H1 (cell line): Measurements from ENCODE around the gene TBX6. TPM values are rescaled to one million over a fixed set of nuclear protein-coding genes. Genes with fewer than 3 reads are reported as not detected.

Source experiments
- CTCF ChIA-PET: fragments of 300-600 bp; sonication (Branson Sonifier 250); formaldehyde crosslinking; loops from one replicate; lab custom pipeline; 2021; ENCODE audit not compliant: partially characterized antibody; lab: Charles Lee
- POLR2A ChIA-PET: fragments of 300-600 bp; sonication (Branson Sonifier 250); formaldehyde crosslinking; loops from one replicate; lab custom pipeline; 2021; ENCODE audit warnings: inconsistent platforms; ENCODE audit not compliant: partially characterized antibody; lab: Charles Lee
- DNase-seq, 2 experiments: peaks; one replicate each; pipeline versions ENCODE4 v3.0.0 to v3.0.0-alpha.2; 2010 to 2022; ENCODE audit warnings: low spot score in 2 of 2, low read depth in 1 of 2, mixed read lengths in 1 of 2
- FAIRE-seq: peaks from 2 replicates; lab custom pipeline; 2011; peaks lifted over from hg19 to GRCh38; lab: Jason Lieb, UNC
- H2AFZ ChIP-seq: 2 replicates; pipeline ENCODE4 v1.8.1; 2012; ENCODE audit warnings: low read length, inconsistent platforms
- H2AK5ac ChIP-seq: 2 replicates; pipeline ENCODE4 v1.6.1; 2013; ENCODE audit warnings: low read depth, low read length
- H2BK120ac ChIP-seq: replicated peaks from 2 replicates; pipeline ENCODE3; 2013; ENCODE audit warnings: low read depth, low read length, inconsistent platforms
- H2BK12ac ChIP-seq: 2 replicates; pipeline ENCODE4 v1.6.1; 2013; ENCODE audit warnings: low read depth, low read length
- H2BK15ac ChIP-seq: 2 replicates; pipeline ENCODE4 v1.6.1; 2013; ENCODE audit warnings: low read length
- H2BK20ac ChIP-seq: 2 replicates; pipeline ENCODE4 v1.6.1; 2013; ENCODE audit warnings: low read length
- H2BK5ac ChIP-seq: 2 replicates; pipeline ENCODE4 v1.6.1; 2013; ENCODE audit warnings: low read depth, low read length
- H3K14ac ChIP-seq: 2 replicates; pipeline ENCODE4 v1.6.1; 2013; ENCODE audit warnings: inconsistent platforms; ENCODE audit not compliant: insufficient read length
- H3K18ac ChIP-seq: 2 replicates; pipeline ENCODE4 v1.6.1; 2013; ENCODE audit warnings: low read length; ENCODE audit errors: extremely low read depth
- H3K23ac ChIP-seq: 2 replicates; pipeline ENCODE4 v1.6.1; 2013; ENCODE audit warnings: inconsistent platforms; ENCODE audit not compliant: insufficient read length
- H3K23me2 ChIP-seq: 2 replicates; pipeline ENCODE4 v1.6.1; 2013; ENCODE audit warnings: low read depth, low read length
- H3K27ac ChIP-seq: 2 replicates; pipeline ENCODE4 v1.6.1; 2011; ENCODE audit warnings: low read depth, low read length, inconsistent platforms
- H3K27me3 ChIP-seq, 4 experiments: replicated peaks in 1 of 4; 1 replicate in 1 of 4; 2 replicates in 3 of 4; pipeline versions ENCODE4 v1.6.1 to v1.8.1; 2011 to 2013; ENCODE audit warnings: low read length in 3 of 4, mild to moderate bottlenecking in 3 of 4, inconsistent platforms in 2 of 4, mixed read lengths in 2 of 4, moderate library complexity in 1 of 4; ENCODE audit not compliant: control insufficient read depth in 3 of 4, insufficient read depth in 3 of 4; ENCODE audit errors: extremely low read depth in 1 of 4
- H3K36me3 ChIP-seq, 4 experiments: 2 replicates each; pipeline versions ENCODE4 v1.6.1 to v1.8.1; 2011 to 2013; ENCODE audit warnings: mild to moderate bottlenecking in 4 of 4, low read length in 3 of 4, moderate library complexity in 2 of 4, control low read depth in 1 of 4, inconsistent platforms in 1 of 4; ENCODE audit not compliant: insufficient read depth in 4 of 4, control insufficient read depth in 2 of 4
- H3K4ac ChIP-seq: replicated peaks from 2 replicates; pipeline ENCODE3; 2013; ENCODE audit warnings: low read length, low read depth, mixed read lengths, inconsistent platforms; ENCODE audit not compliant: insufficient read length
- H3K4me1 ChIP-seq, 4 experiments: replicated peaks in 1 of 4; 1 replicate in 1 of 4; 2 replicates in 3 of 4; pipeline versions ENCODE4 v1.6.1 to v1.8.1; 2011 to 2013; ENCODE audit warnings: low read length in 3 of 4, inconsistent platforms in 2 of 4, mixed read lengths in 1 of 4; ENCODE audit not compliant: insufficient read depth in 4 of 4, control insufficient read depth in 3 of 4
- H3K4me2 ChIP-seq, 2 experiments: 2 replicates each; pipeline versions ENCODE4 v1.6.1 to v1.8.1; 2011 to 2013; ENCODE audit warnings: low read depth in 2 of 2, low read length in 2 of 2, control low read depth in 1 of 2, inconsistent platforms in 1 of 2, mild to moderate bottlenecking in 1 of 2; ENCODE audit not compliant: insufficient read depth in 1 of 2
- H3K4me3 ChIP-seq, 4 experiments: fragments of 200-600, 300-600 bp in 1 of 4; sonication (generic), shearing (Covaris generic), sonication (Bioruptor Twin) in 1 of 4; 2 replicates each; pipeline versions ENCODE4 v1.5.1 to v1.8.1; 2011 to 2016; ENCODE audit warnings: low read length in 4 of 4, low read depth in 3 of 4, control low read depth in 2 of 4, inconsistent platforms in 2 of 4, mild to moderate bottlenecking in 2 of 4, mixed read lengths in 1 of 4, moderate library complexity in 1 of 4; ENCODE audit not compliant: insufficient read depth in 2 of 4; ENCODE audit errors: extremely low read depth in 1 of 4
- H3K56ac ChIP-seq: replicated peaks from 2 replicates; pipeline ENCODE3; 2013; ENCODE audit warnings: low read depth, mild to moderate bottlenecking, mixed read lengths, low read length, inconsistent platforms; ENCODE audit not compliant: insufficient read length
- H3K79me1 ChIP-seq: 2 replicates; pipeline ENCODE4 v1.6.1; 2013; ENCODE audit warnings: low read depth, low read length, control low read depth
- H3K79me2 ChIP-seq, 2 experiments: 2 replicates each; pipeline versions ENCODE4 v1.6.1 to v1.8.1; 2012 to 2013; ENCODE audit warnings: low read length in 2 of 2, mild to moderate bottlenecking in 2 of 2, inconsistent platforms in 1 of 2; ENCODE audit not compliant: insufficient read depth in 2 of 2, control insufficient read depth in 1 of 2
- H3K9ac ChIP-seq, 4 experiments: replicated peaks in 1 of 4; 1 replicate in 1 of 4; 2 replicates in 3 of 4; pipeline versions ENCODE4 v1.6.1 to v1.8.1; 2011 to 2013; ENCODE audit warnings: low read depth in 3 of 4, low read length in 3 of 4, control low read depth in 2 of 4, mild to moderate bottlenecking in 2 of 4, moderate library complexity in 2 of 4, inconsistent platforms in 1 of 4; ENCODE audit errors: extremely low read depth in 1 of 4
- H3K9me3 ChIP-seq, 2 experiments: 2 replicates each; pipeline versions ENCODE4 v1.6.1 to v1.8.1; 2012 to 2013; ENCODE audit warnings: mild to moderate bottlenecking in 2 of 2, moderate library complexity in 2 of 2, control low read depth in 1 of 2, inconsistent platforms in 1 of 2, low read depth in 1 of 2, low read length in 1 of 2, mixed read lengths in 1 of 2; ENCODE audit not compliant: insufficient read depth in 2 of 2
- H4K20me1 ChIP-seq, 2 experiments: replicated peaks in 1 of 2; 2 replicates each; pipeline versions ENCODE3 to v1.8.1; 2011 to 2013; ENCODE audit warnings: inconsistent platforms in 2 of 2, low read length in 2 of 2, mild to moderate bottlenecking in 1 of 2; ENCODE audit not compliant: insufficient read depth in 2 of 2, control insufficient read depth in 1 of 2
- H4K5ac ChIP-seq: 2 replicates; pipeline ENCODE4 v1.6.1; 2013; ENCODE audit warnings: low read length, low read depth, mixed read lengths, inconsistent platforms; ENCODE audit not compliant: insufficient read length
- H4K8ac ChIP-seq: 2 replicates; pipeline ENCODE4 v1.8.0; 2013; ENCODE audit warnings: mild to moderate bottlenecking, moderate library complexity, low read length, inconsistent platforms; ENCODE audit not compliant: insufficient read depth; ENCODE audit errors: extremely low read depth
- H4K91ac ChIP-seq: replicated peaks from 2 replicates; pipeline ENCODE3; 2013; ENCODE audit warnings: low read length, mixed read lengths, inconsistent platforms; ENCODE audit not compliant: insufficient read length
- CEBPB ChIP-seq: IDR thresholded peaks from 2 replicates; pipeline ENCODE4 v1.6.1; 2012; ENCODE audit warnings: low read depth, low read length
- POLR2A ChIP-seq, 2 experiments: IDR thresholded peaks; 1 replicate in 1 of 2; 2 replicates in 1 of 2; pipeline ENCODE4 v1.6.1; 2011; ENCODE audit warnings: low read depth in 2 of 2, low read length in 2 of 2, mild to moderate bottlenecking in 2 of 2; ENCODE audit errors: control extremely low read depth in 1 of 2
- WGBS, 2 experiments: shearing (Covaris generic) in 1 of 2; methylation state at CpG; one replicate each; pipeline versions ENCODE4 v1.1.6 to v1.1.7; 2013 to 2015; ENCODE audit warnings: low lambda C conversion rate in 2 of 2, mixed read lengths in 2 of 2, inconsistent platforms in 1 of 2, low coverage in 1 of 2, missing lambda C conversion rate in 1 of 2; ENCODE audit not compliant: insufficient replicate concordance in 2 of 2, insufficient coverage in 1 of 2, insufficient read length in 1 of 2; ENCODE audit errors: extremely low coverage in 1 of 2, missing lambda C conversion rate in 1 of 2; 5-methylcytosine and 5-hydroxymethylcytosine counted together
- polyA plus RNA-seq, 7 experiments: library from polyadenylated mRNA; depleted of rRNA in 3 of 7; stranded (reverse) in 5 of 7; unstranded in 2 of 7; fragments of >200 nt in 5 of 7; fragments of 200-250 nt in 2 of 7; gene quantifications; 1 replicate in 5 of 7; 2 replicates in 1 of 7; 4 replicates in 1 of 7; pipeline versions ENCODE4 v1.2.1 to v1.2.3, GENCODE V29; 2011 to 2013; ENCODE audit warnings: missing spikeins in 2 of 7, mixed read lengths in 2 of 7
- total RNA-seq: library from RNA; stranded (reverse); fragmentation: NEBNext Ultra II Directional; extraction: Animal tissue kit (Norgen Biotek cat#: 25700); gene quantifications from 2 replicates; pipeline ENCODE4 v1.2.1, GENCODE V29; 2021

TBX6 gene
- total and polyA plus RNA-seq, 2 of the 8 experiments (the other 6 are each of a cell fraction or from before 2014, with no cell fraction given) = 2.2 to 2.8 TPM

DNA sequence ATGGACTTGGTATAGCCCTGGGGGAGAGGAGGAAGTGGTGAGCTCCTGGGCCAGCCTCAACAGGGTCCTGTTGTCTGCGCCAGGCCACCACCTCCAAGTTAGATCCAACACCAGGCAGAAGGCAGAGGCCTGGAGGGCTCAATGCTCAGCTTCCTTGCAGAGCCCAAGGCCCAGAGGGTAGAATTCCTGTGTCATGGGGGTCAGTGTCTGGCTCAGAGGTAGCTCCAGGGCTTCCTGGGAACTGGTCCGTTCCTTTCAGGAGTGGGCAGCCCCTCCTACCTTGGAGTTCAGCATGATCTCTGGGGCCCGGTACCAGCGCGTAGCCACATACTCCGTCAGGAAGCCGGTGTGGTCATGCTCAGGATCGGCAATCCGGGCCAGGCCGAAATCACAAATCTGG lies 26.0 kb upstream of the TBX6 start:
- no peaks in the 10 kb centered on the region for H3K79me1 ChIP-seq
- H3K4me3 ChIP-seq = no peak overlapping the region
- DNase-seq = no peak
- no peak overlapping the region for H3K9ac ChIP-seq
- no peak overlapping the region for H2BK120ac ChIP-seq
- no peaks in the 10 kb centered on the region for H3K79me2 ChIP-seq
- H2BK20ac ChIP-seq = no peak overlapping the region
- H3K27me3 ChIP-seq = no peaks in the 10 kb centered on the region
- no peak overlapping the region for H4K91ac ChIP-seq
- no peak overlapping the region for H3K14ac ChIP-seq
- no peak overlapping the region for H4K8ac ChIP-seq
- no peak overlapping the region for H2BK12ac ChIP-seq
- no peaks in the 10 kb centered on the region for H3K9me3 ChIP-seq
- peaks cover 0 to 12% (median 2%) of the 10 kb centered on the region in 4 experiments; a peak in 5 of 7 replicates for H3K4me1 ChIP-seq
- H3K27ac ChIP-seq = no peak overlapping the region
- H4K20me1 ChIP-seq = peaks cover 0 to 3% of the 10 kb centered on the region in 2 experiments
- peaks cover 0 to 4% (median 0%) of the 10 kb centered on the region in 4 experiments; a peak in 1 of 8 replicates for H3K36me3 ChIP-seq
- H2AK5ac ChIP-seq = no peak overlapping the region
- no peak overlapping the region for H3K23ac ChIP-seq
- no peak for TF ChIP-seq POLR2A (IDR thresholded peaks at IDR 0.05; ENCODE audit: control extremely low read depth in 1 of 2, low read depth in 2 of 2, low read length in 2 of 2)
- TF ChIP-seq CEBPB = no peak
- TF ChIP-seq, all 59 proteins: peak for 0
- no peak overlapping the region for H3K18ac ChIP-seq
- no peak overlapping the region for H3K4ac ChIP-seq
- H3K56ac ChIP-seq = no peak overlapping the region
- H2AFZ ChIP-seq = no peak overlapping the region
- ChIA-PET POLR2A (interaction anchor here (0.8 to 1.6 kb wide), 3 partner anchors 11 to 66 kb away, joined by 3 to 4 read pairs (median 3); partner anchors contain the start of gene CORO1A), CTCF (interaction anchor here (1.3 to 2.9 kb wide), 3 partner anchors 23 to 68 kb away, joined by 3 to 11 read pairs (median 4); partner anchors contain the start of gene TBX6)
- H4K5ac ChIP-seq = no peak overlapping the region
- no peak overlapping the region for H2BK5ac ChIP-seq
- FAIRE-seq = no peak
- no peak overlapping the region for H2BK15ac ChIP-seq
- 96% methylated on average over 10 of the region's 10 CpGs; no CpG with 5 or more reads in 1 of the 2 experiments for WGBS, 2 experiments
- peaks cover 3% of the 10 kb centered on the region; the same call in 1 of the 2 replicates for H3K23me2 ChIP-seq
- no peak overlapping the region for H3K4me2 ChIP-seq
